Duodenal mucosa (tissue), 2 donors: Measurements from ENCODE around the gene LARP4B.

Source experiments
- H3K27ac ChIP-seq: one replicate; pipeline ENCODE4 v1.7.0; 2013; ENCODE audit warnings: low read depth, low read length
- H3K27me3 ChIP-seq, 2 donors: one replicate each; pipeline ENCODE4 v1.7.0; 2013; ENCODE audit warnings: low read length in 2 of 2, control low read depth in 1 of 2; ENCODE audit not compliant: insufficient read depth in 2 of 2, control insufficient read depth in 1 of 2
- H3K36me3 ChIP-seq, 2 donors: one replicate each; pipeline ENCODE4 v1.7.0; 2013; ENCODE audit warnings: low read length in 2 of 2, control low read depth in 1 of 2; ENCODE audit not compliant: insufficient read depth in 2 of 2, control insufficient read depth in 1 of 2
- H3K4me1 ChIP-seq, 2 donors: one replicate each; pipeline ENCODE4 v1.7.0; 2013; ENCODE audit warnings: low read length in 2 of 2, control low read depth in 1 of 2; ENCODE audit not compliant: insufficient read depth in 2 of 2, control insufficient read depth in 1 of 2
- H3K4me3 ChIP-seq, 2 donors: one replicate each; pipeline ENCODE4 v1.7.0; 2013; ENCODE audit warnings: low read length in 2 of 2, low read depth in 1 of 2
- H3K9ac ChIP-seq, 2 donors: one replicate each; pipeline ENCODE4 v1.7.0; 2013; ENCODE audit warnings: low read length in 2 of 2, low read depth in 1 of 2
- H3K9me3 ChIP-seq, 2 donors: one replicate each; pipeline ENCODE4 v1.7.0; 2013; ENCODE audit warnings: low read length in 2 of 2, control low read depth in 1 of 2; ENCODE audit not compliant: control insufficient read depth in 1 of 2

LARP4B gene

GRCh38 chr10:844552-844951, 87.0 kb downstream of the LARP4B start:
- Histone ChIP-seq H3K9ac (no peak overlapping the region), H3K36me3 (peaks cover 25 to 62% of the 10 kb centered on the region in 2 donors), H3K4me1 (peaks cover 3 to 5% of the 10 kb centered on the region in 2 donors), H3K27me3 (no peaks in the 10 kb centered on the region), H3K9me3 (no peaks in the 10 kb centered on the region), H3K27ac (no peak overlapping the region), H3K4me3 (no peak overlapping the region)

GRCh38 chr10:843703-844102, 87.8 kb downstream of the LARP4B start:
- Histone ChIP-seq H3K4me1 (peaks cover 3 to 5% of the 10 kb centered on the region in 2 donors), H3K27ac (no peak overlapping the region), H3K9me3 (no peaks in the 10 kb centered on the region), H3K36me3 (peaks cover 25 to 70% of the 10 kb centered on the region in 2 donors), H3K9ac (no peak overlapping the region), H3K4me3 (no peak overlapping the region), H3K27me3 (no peaks in the 10 kb centered on the region)

DNA sequence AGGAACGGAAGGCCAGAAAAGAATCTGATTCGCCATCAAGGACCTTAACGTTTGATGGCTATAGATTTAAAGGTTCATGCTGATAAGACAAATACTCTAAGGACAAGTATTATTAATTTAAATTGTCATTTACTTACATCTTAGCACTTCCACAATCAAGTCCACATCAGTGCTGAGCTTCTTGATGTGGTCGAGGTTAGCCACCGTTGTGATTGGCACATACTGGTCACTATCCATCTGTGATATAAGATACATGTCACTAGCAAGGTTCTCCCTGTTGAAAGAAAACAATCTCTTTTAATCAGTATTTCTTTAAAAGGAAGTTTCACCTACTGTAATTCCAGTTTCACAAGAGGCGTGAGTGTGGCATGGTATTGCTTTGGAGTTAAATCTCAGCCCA, 88.7 kb downstream of the LARP4B start:
- Histone ChIP-seq H3K4me3 (no peak overlapping the region), H3K9me3 (no peaks in the 10 kb centered on the region), H3K36me3 (peaks cover 28 to 74% of the 10 kb centered on the region in 2 donors), H3K9ac (no peak overlapping the region), H3K4me1 (peaks cover 3 to 5% of the 10 kb centered on the region in 2 donors), H3K27me3 (no peaks in the 10 kb centered on the region), H3K27ac (no peak overlapping the region)

DNA sequence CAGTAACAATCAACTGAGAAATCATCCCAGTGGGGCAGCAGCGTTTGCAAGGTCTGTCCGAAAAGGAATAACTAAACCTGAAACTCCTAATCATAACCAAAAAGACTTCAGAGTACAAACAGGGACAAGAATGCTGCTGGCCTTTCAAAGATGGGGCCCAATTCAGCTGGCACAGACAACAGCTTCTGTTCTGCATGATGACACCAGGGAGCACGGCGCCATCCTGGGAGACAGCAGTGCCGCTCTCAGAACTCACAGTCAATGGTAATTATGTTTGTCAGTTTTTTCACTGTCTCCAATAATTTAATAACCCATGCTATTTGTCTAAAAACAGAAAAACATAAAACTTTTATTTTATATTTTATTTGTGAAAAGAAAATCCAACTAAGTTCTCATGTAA, 90.0 kb downstream of the LARP4B start:
- Histone ChIP-seq H3K27ac (no peak overlapping the region), H3K27me3 (no peaks in the 10 kb centered on the region), H3K36me3 (peaks cover 31 to 72% of the 10 kb centered on the region in 2 donors), H3K9me3 (no peaks in the 10 kb centered on the region), H3K4me3 (no peak overlapping the region), H3K4me1 (peaks cover 1 to 5% of the 10 kb centered on the region in 2 donors), H3K9ac (no peak overlapping the region)

GRCh38 chr10:839550-840205, 91.8 kb downstream of the LARP4B start:
- Histone ChIP-seq H3K4me3 (no peak overlapping the region), H3K27ac (no peak overlapping the region), H3K4me1 (no peaks in the 10 kb centered on the region), H3K36me3 (peaks cover 38 to 72% of the 10 kb centered on the region in 2 donors), H3K9ac (no peak overlapping the region), H3K27me3 (no peaks in the 10 kb centered on the region), H3K9me3 (no peaks in the 10 kb centered on the region)

DNA sequence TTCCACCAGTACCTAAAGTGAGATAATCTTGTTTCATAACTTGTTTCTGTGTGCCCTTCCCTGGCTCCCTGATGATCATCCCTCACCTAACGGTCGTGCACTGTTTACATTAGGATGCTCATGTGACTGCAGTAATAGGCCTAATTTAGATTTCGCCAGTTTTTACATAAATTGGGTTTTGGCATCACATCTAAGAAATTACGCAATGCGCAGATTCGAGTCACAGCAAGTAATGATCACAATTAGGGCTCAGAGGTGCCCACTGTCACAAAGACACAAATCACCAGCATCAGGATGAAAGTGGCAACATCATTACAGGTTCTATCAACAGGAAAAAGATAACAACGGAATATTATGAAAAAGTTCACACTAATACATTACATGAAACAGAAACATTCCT, 94.7 kb downstream of the LARP4B start:
- Histone ChIP-seq H3K27me3 (no peaks in the 10 kb centered on the region), H3K4me3 (no peak overlapping the region), H3K9ac (no peak overlapping the region), H3K4me1 (no peaks in the 10 kb centered on the region), H3K27ac (no peak overlapping the region), H3K36me3 (peaks cover 28 to 59% of the 10 kb centered on the region in 2 donors), H3K9me3 (no peaks in the 10 kb centered on the region)

DNA sequence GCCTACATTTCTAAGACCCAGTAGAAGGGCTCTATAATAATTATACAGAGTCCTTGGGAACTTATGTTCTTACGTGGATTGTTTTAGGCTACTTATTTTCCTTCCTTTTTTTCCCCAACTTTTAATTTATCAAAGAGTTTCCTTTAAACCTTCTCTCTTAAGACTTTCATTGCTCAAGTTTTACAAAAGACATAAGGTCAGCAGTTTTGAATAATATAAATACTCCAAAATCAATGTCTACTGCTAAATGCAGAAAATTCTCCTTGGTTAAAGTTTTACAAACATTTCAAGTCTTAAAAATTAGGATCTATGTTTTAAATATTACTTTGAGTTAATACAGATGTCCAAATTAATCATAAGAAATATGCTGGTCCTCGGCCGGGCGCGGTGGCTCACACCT, 97.0 kb downstream of the LARP4B start:
- H3K9me3 ChIP-seq, result no peaks in the 10 kb centered on the region
- peaks cover 28 to 55% of the 10 kb centered on the region in 2 donors for H3K36me3 ChIP-seq

DNA sequence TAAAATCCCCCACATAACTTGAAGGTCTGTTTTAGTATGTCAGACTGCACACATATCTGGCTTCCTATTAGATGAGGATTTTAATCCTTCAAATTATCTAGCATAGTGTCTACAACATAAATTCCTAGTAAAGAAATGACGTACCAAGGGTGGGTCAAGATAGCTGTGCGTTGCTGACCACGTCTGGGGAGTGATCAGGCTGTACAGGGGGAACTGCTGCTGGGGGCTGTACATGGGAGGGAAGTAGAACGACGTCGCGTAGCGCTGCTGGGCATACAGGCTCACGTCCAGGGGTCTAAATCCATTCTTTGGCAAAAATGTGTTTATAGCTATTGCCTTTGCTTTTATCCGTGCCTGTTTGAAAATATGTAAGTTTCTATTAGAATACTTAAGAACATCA, 102.3 kb downstream of the LARP4B start:
- Histone ChIP-seq H3K4me3 (no peak overlapping the region), H3K27ac (no peak overlapping the region), H3K36me3 (peaks cover 39 to 72% of the 10 kb centered on the region in 2 donors), H3K9me3 (no peaks in the 10 kb centered on the region), H3K27me3 (no peaks in the 10 kb centered on the region), H3K9ac (no peak overlapping the region), H3K4me1 (peaks cover 0 to 3% of the 10 kb centered on the region in 2 donors)

More for the DNA sequence above, 97.0 kb downstream of the LARP4B start:
- no peak overlapping the region for H3K9ac ChIP-seq
- no peak overlapping the region for H3K27ac ChIP-seq
- no peaks in the 10 kb centered on the region for H3K4me1 ChIP-seq
- no peak overlapping the region for H3K4me3 ChIP-seq
- H3K27me3 ChIP-seq, result no peaks in the 10 kb centered on the region

DNA sequence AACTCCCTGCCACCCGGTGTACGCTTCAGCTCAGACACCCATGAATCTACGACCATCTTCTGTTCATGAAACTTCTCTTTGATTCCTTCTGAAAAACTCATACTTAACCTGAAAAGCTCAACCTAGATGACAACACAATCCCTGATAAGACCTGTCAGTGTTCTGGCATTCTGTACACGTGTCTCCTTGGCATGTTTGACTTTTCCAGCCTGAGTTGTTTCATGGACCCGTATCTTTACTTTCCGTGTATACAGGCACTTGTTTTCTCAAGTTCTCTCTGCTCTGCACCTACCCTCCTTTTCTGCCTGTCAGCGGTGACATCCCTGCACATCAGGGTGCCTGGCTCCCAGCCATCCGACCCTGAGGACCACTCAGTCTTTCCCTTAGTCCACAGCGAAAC, 103.3 kb downstream of the LARP4B start:
- Histone ChIP-seq H3K27me3 (no peaks in the 10 kb centered on the region), H3K4me1 (peaks cover 0 to 5% of the 10 kb centered on the region in 2 donors), H3K4me3 (no peak overlapping the region), H3K36me3 (peaks cover 48 to 83% of the 10 kb centered on the region in 2 donors), H3K9ac (no peak overlapping the region), H3K9me3 (no peaks in the 10 kb centered on the region), H3K27ac (no peak overlapping the region)

DNA sequence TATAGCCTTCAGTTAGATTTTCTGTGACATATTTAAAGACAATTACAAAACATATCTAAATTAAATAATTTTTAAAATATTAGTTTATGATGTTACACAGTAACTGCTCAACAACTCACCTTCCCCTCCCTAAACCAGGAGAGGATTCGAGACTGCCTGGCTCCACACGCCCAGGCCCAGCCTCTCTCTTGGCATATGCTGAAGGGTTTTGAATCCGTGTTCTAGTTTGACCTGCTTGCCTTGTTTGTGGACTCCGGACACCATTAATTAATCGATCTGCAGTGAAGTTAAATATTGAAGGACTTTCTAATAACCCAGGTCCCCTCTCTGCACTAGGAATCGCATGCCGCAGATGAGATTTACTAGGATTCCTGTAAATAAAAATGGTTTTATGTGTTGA, 106.6 kb downstream of the LARP4B start:
- Histone ChIP-seq H3K4me3 (no peak overlapping the region), H3K9ac (no peak overlapping the region), H3K27me3 (no peaks in the 10 kb centered on the region), H3K27ac (no peak overlapping the region), H3K9me3 (no peaks in the 10 kb centered on the region), H3K36me3 (peaks cover 59 to 96% of the 10 kb centered on the region in 2 donors), H3K4me1 (peaks cover 0 to 5% of the 10 kb centered on the region in 2 donors)
